PC-9 (cell line): ENCODE measurements around the gene FAHD1.

Experiments
- EZH2 ChIP-seq: fragments of 200-600 bp; sonication (generic); IDR thresholded peaks from 2 replicates; pipeline ENCODE4 v1.8.0; 2017; ENCODE audit warnings: antibody characterized with exemption, low read depth
- TF ChIP-seq, protein P1 (sequence below): fragments of 200-600 bp; sonication (generic); conservative IDR thresholded peaks from 2 replicates; pipeline ENCODE4 v1.6.1; 2017; ENCODE audit warnings: mixed run types, antibody characterized with exemption, mild to moderate bottlenecking, moderate library complexity

DNA sequence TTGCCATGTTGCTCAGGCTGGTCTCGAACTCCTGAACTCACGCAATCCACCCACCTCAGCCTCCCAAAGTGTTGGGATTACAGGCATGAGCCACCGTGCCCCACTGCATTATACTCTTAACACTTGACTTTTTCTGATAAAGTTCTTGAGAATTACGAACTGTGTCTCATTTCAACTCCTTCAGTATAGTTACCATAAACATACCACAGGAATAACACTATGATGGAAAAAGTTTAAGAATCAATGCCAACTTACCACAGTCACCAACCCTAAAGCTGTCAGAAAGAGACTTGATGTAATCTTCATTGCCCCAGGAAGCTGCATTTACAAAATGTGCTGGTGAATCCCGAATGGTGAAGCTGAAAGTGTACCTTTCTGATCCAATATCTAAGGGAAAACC lies 34.7 kb downstream of the FAHD1 start:
- TF ChIP-seq, protein P1, sequence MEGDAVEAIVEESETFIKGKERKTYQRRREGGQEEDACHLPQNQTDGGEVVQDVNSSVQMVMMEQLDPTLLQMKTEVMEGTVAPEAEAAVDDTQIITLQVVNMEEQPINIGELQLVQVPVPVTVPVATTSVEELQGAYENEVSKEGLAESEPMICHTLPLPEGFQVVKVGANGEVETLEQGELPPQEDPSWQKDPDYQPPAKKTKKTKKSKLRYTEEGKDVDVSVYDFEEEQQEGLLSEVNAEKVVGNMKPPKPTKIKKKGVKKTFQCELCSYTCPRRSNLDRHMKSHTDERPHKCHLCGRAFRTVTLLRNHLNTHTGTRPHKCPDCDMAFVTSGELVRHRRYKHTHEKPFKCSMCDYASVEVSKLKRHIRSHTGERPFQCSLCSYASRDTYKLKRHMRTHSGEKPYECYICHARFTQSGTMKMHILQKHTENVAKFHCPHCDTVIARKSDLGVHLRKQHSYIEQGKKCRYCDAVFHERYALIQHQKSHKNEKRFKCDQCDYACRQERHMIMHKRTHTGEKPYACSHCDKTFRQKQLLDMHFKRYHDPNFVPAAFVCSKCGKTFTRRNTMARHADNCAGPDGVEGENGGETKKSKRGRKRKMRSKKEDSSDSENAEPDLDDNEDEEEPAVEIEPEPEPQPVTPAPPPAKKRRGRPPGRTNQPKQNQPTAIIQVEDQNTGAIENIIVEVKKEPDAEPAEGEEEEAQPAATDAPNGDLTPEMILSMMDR = no peak
- no peak for TF ChIP-seq EZH2
